ENCODE results near the gene TTN. TPM values are rescaled to one million over a fixed set of nuclear protein-coding genes. Genes with fewer than 3 reads are reported as not detected.
A peak's percentile ranks its signal among the peaks of the same experiment; 100 is the strongest.

Gene TTN
- total RNA-seq, 1 experiment from 2014 or later = 1.1 TPM

GRCh38 chr2:178589335-178589734, 217.9 kb downstream of the TTN start:
- ChIA-PET POLR2A (ENCODE audit: unreplicated experiment) (no interaction called here), CTCF (no interaction called here)
- Histone ChIP-seq H2AFZ (ENCODE audit: low read length) (no peak overlapping the region), H3K4me3 (ENCODE audit: low read length) (no peak overlapping the region), H3K27me3 (ENCODE audit: low read length) (no peaks in the 10 kb centered on the region), H3F3A (ENCODE audit: low read length, unreplicated experiment) (no peaks in the 10 kb centered on the region), H3K79me2 (ENCODE audit: low read length) (no peaks in the 10 kb centered on the region), H3K9ac (ENCODE audit: low read length) (no peak overlapping the region), H3K4me2 (ENCODE audit: low read length) (no peak overlapping the region), H4K20me1 (ENCODE audit: low read length) (no peaks in the 10 kb centered on the region), H3K27ac (ENCODE audit: low read length) (no peak overlapping the region), H3K9me2 (replicated peaks; ENCODE audit: low read length) (no peaks in the 10 kb centered on the region), H3K36me3 (ENCODE audit: low read depth, low read length) (no peaks in the 10 kb centered on the region), H3K4me1 (ENCODE audit: insufficient read depth, low read length) (peaks cover 7% of the 10 kb centered on the region), H3K9me3 (ENCODE audit: low read length) (no peaks in the 10 kb centered on the region)
- no peak for DNase-seq
- ATAC-seq = no peak
- TF ChIP-seq CTCF (conservative IDR thresholded peaks at IDR 0.05; ENCODE audit: low read depth, low read length) (no peak), EZH2phosphoT487 (IDR thresholded peaks at IDR 0.05; ENCODE audit: borderline replicate concordance, low read length) (no peak), EZH2 (IDR thresholded peaks at IDR 0.05; ENCODE audit: low read length, unreplicated experiment) (no peak)
- BruUV-seq (replicated peaks) = no TSS peak
- intact Hi-C loops (cut with micrococcal nuclease) = no loop called here

- Histone ChIP-seq H3K9me3 (ENCODE audit: low read length) (no peaks in the 10 kb centered on the region), H3K27me3 (ENCODE audit: low read length) (no peaks in the 10 kb centered on the region), H3K9me2 (replicated peaks; ENCODE audit: low read length) (no peaks in the 10 kb centered on the region), H2AFZ (ENCODE audit: low read length) (no peak overlapping the region), H3K27ac (ENCODE audit: low read length) (no peak overlapping the region), H3K9ac (ENCODE audit: low read length) (no peak overlapping the region), H3K36me3 (ENCODE audit: low read depth, low read length) (no peaks in the 10 kb centered on the region), H3K4me3 (ENCODE audit: low read length) (no peak overlapping the region), H3K79me2 (ENCODE audit: low read length) (no peaks in the 10 kb centered on the region), H3K4me1 (ENCODE audit: insufficient read depth, low read length) (no peaks in the 10 kb centered on the region), H3K4me2 (ENCODE audit: low read length) (no peak overlapping the region), H3F3A (ENCODE audit: low read length, unreplicated experiment) (no peaks in the 10 kb centered on the region), H4K20me1 (ENCODE audit: low read length) (no peaks in the 10 kb centered on the region)
- ChIA-PET CTCF (no interaction called here), POLR2A (ENCODE audit: unreplicated experiment) (no interaction called here)
- TF ChIP-seq CTCF (conservative IDR thresholded peaks at IDR 0.05; ENCODE audit: low read depth, low read length) = no peak
- no peak for TF ChIP-seq EZH2 (IDR thresholded peaks at IDR 0.05; ENCODE audit: low read length, unreplicated experiment)
- no peak for TF ChIP-seq EZH2phosphoT487 (IDR thresholded peaks at IDR 0.05; ENCODE audit: borderline replicate concordance, low read length)
- intact Hi-C loops (cut with micrococcal nuclease) = no loop called here
- DNase-seq (no peak), ATAC-seq (no peak)
- no TSS peak for BruUV-seq (replicated peaks)
Measured at GRCh38 chr2:178584666-178585065, 222.6 kb downstream of the TTN start.

GRCh38 chr2:178579006-178579405, 228.2 kb downstream of the TTN start:
- no peak overlapping the region for H3K9ac ChIP-seq (ENCODE audit: low read length)
- no peak overlapping the region for H2AFZ ChIP-seq (ENCODE audit: low read length)
- no peaks in the 10 kb centered on the region for H3K27me3 ChIP-seq (ENCODE audit: low read length)
- H3K9me3 ChIP-seq (ENCODE audit: low read length) = no peaks in the 10 kb centered on the region
- no TSS peak for BruUV-seq (replicated peaks)
- H3K4me1 ChIP-seq (ENCODE audit: insufficient read depth, low read length) = peaks cover 13% of the 10 kb centered on the region
- no peaks in the 10 kb centered on the region for H3K79me2 ChIP-seq (ENCODE audit: low read length)
- POLR2A ChIA-PET (ENCODE audit: unreplicated experiment) = interaction anchor here (0.6 kb wide), 1 partner anchor 867 kb away, joined by 3 read pairs; no protein-coding TSS in a partner anchor
- no peak for TF ChIP-seq EZH2 (IDR thresholded peaks at IDR 0.05; ENCODE audit: low read length, unreplicated experiment)
- TF ChIP-seq CTCF (conservative IDR thresholded peaks at IDR 0.05; ENCODE audit: low read depth, low read length) = no peak
- TF ChIP-seq EZH2phosphoT487 (IDR thresholded peaks at IDR 0.05; ENCODE audit: borderline replicate concordance, low read length) = no peak
- CTCF ChIA-PET = interaction anchor here (0.7 kb wide), 1 partner anchor 689 kb away, joined by 3 read pairs; no protein-coding TSS in a partner anchor
- ATAC-seq = peak; percentile 94
- DNase-seq = peak; percentile 87
- H3K4me3 ChIP-seq (ENCODE audit: low read length) = no peak overlapping the region
- no peaks in the 10 kb centered on the region for H3K9me2 ChIP-seq (replicated peaks; ENCODE audit: low read length)
- no peak overlapping the region for H3K27ac ChIP-seq (ENCODE audit: low read length)
- intact Hi-C loops (cut with micrococcal nuclease) = loop anchor here (1.0 kb wide), 1 partner anchor 26 kb away; no protein-coding TSS in a partner anchor
- no peaks in the 10 kb centered on the region for H4K20me1 ChIP-seq (ENCODE audit: low read length)
- no peak overlapping the region for H3K4me2 ChIP-seq (ENCODE audit: low read length)
- no peaks in the 10 kb centered on the region for H3K36me3 ChIP-seq (ENCODE audit: low read depth, low read length)
- no peaks in the 10 kb centered on the region for H3F3A ChIP-seq (ENCODE audit: low read length, unreplicated experiment)

All from PC-3 (cell line).